ENCODE measurements around the gene KRTAP10-3.

DNA sequence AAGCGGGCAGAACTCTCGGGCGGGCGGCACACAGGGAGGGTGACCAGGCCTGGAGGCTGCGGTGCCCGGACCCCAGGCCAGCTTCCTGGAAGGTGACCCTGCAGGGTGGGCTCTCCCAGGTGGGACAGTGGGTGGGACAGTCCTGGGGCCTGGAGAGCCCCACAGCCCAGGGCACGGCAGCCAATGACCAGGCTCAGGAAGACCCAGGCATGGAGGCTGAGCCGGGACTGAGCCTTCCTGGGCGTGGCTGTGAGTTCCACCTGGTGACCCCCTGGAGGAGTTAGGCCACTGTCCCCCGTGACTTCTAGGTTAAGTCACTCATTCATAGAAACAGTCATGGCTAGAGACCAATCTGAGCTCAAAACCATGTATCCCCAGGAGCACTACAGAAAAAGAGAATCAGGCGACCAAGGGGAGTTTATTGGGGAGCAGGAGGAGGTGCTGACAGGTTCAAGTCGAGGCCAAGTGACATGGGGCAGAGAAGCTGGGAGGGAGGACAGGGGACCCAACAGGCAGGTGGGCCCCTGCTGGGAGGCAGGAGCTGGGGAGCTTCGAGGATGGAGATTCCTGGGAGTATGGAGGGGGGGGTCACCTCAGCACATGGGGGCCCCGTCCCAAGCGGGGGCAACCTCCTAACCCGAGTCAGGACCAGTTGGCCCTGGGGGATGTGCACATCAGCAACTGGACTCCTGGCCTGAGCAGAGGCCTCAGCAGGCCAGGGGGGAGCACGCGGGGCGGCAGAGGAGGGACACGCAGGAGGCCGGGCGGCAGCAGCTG lies 20.6 kb upstream of the KRTAP10-3 start:
- TF ChIP-seq, protein P1, sequence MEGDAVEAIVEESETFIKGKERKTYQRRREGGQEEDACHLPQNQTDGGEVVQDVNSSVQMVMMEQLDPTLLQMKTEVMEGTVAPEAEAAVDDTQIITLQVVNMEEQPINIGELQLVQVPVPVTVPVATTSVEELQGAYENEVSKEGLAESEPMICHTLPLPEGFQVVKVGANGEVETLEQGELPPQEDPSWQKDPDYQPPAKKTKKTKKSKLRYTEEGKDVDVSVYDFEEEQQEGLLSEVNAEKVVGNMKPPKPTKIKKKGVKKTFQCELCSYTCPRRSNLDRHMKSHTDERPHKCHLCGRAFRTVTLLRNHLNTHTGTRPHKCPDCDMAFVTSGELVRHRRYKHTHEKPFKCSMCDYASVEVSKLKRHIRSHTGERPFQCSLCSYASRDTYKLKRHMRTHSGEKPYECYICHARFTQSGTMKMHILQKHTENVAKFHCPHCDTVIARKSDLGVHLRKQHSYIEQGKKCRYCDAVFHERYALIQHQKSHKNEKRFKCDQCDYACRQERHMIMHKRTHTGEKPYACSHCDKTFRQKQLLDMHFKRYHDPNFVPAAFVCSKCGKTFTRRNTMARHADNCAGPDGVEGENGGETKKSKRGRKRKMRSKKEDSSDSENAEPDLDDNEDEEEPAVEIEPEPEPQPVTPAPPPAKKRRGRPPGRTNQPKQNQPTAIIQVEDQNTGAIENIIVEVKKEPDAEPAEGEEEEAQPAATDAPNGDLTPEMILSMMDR (IDR thresholded peaks at IDR 0.05) = no peak
- TF ChIP-seq POLR2A (IDR thresholded peaks at IDR 0.05) = no peak
